DOHH2 (cell line): ENCODE data around the gene RACGAP1.

Source experiments
- H3F3A ChIP-seq: fragments of 200-600 bp; sonication (generic), shearing (Covaris generic); 2 replicates; pipeline ENCODE4 v1.6.0; 2016; ENCODE audit warnings: antibody characterized with exemption, mild to moderate bottlenecking; ENCODE audit not compliant: control insufficient read depth, insufficient read depth
- H3K27ac ChIP-seq: fragments of 200-600 bp; sonication (generic); 2 replicates; pipeline ENCODE4 v1.5.1; 2014; ENCODE audit warnings: low read depth, mild to moderate bottlenecking, low read length, moderate library complexity
- H3K27me3 ChIP-seq: fragments of 200-600 bp; sonication (generic); 2 replicates; pipeline ENCODE4 v1.6.1; 2014; ENCODE audit warnings: mild to moderate bottlenecking, low read length, mixed read lengths; ENCODE audit not compliant: control insufficient read depth
- H3K36me3 ChIP-seq: fragments of 200-600 bp; sonication (generic); 2 replicates; pipeline ENCODE4 v1.6.1; 2014; ENCODE audit warnings: mild to moderate bottlenecking, low read length, moderate library complexity, mixed read lengths; ENCODE audit not compliant: control insufficient read depth
- H3K4me1 ChIP-seq: fragments of 200-600 bp; sonication (generic); 2 replicates; pipeline ENCODE4 v1.6.1; 2014; ENCODE audit warnings: mild to moderate bottlenecking, low read length, mixed read lengths; ENCODE audit not compliant: control insufficient read depth
- H3K4me2 ChIP-seq: fragments of 200-600 bp; sonication (generic); 2 replicates; pipeline ENCODE4 v1.6.0; 2014; ENCODE audit warnings: mild to moderate bottlenecking, low read length, moderate library complexity
- H3K4me3 ChIP-seq: fragments of 200-600 bp; sonication (generic); 2 replicates; pipeline ENCODE4 v1.5.1; 2014; ENCODE audit warnings: mild to moderate bottlenecking, low read length, mixed read lengths
- H3K79me2 ChIP-seq: fragments of 200-600 bp; sonication (generic); 2 replicates; pipeline ENCODE4 v1.6.1; 2014; ENCODE audit warnings: mild to moderate bottlenecking, low read length, mixed read lengths; ENCODE audit not compliant: control insufficient read depth
- H3K9me2 ChIP-seq: fragments of 200-600 bp; sonication (generic); replicated peaks from 2 replicates; pipeline ENCODE4 v1.6.1; 2014; ENCODE audit warnings: mild to moderate bottlenecking, low read length, mixed read lengths; ENCODE audit not compliant: control insufficient read depth
- H3K9me3 ChIP-seq: fragments of 200-600 bp; sonication (generic); 2 replicates; pipeline ENCODE4 v1.6.1; 2014; ENCODE audit warnings: antibody characterized with exemption, low read length, mixed read lengths; ENCODE audit not compliant: control insufficient read depth, insufficient read depth
- H4K20me1 ChIP-seq: fragments of 200-600 bp; sonication (generic); 2 replicates; pipeline ENCODE4 v1.6.0; 2014; ENCODE audit warnings: low read depth, mild to moderate bottlenecking, antibody characterized with exemption, low read length, moderate library complexity; ENCODE audit not compliant: control insufficient read depth, insufficient read depth
- CTCF ChIP-seq: fragments of 200-600 bp; sonication (generic); IDR thresholded peaks from one replicate; pipeline ENCODE4 v1.5.1; 2014; ENCODE audit warnings: antibody characterized with exemption, mild to moderate bottlenecking, low read depth, low read length; ENCODE audit not compliant: poor library complexity, severe bottlenecking
- EZH2phosphoT487 ChIP-seq: fragments of 200-600 bp; sonication (generic); IDR thresholded peaks from 2 replicates; pipeline ENCODE4 v1.6.1; 2017; ENCODE audit warnings: borderline replicate concordance, mild to moderate bottlenecking, antibody characterized with exemption, low read length, moderate library complexity, mixed read lengths

RACGAP1 gene

GRCh38 chr12:49976557-49976956 lies 48.7 kb downstream of the RACGAP1 start:
- no peaks in the 10 kb centered on the region for H3F3A ChIP-seq
- no peaks in the 10 kb centered on the region for H3K9me3 ChIP-seq
- no peak overlapping the region for H3K27ac ChIP-seq
- no peak overlapping the region for H3K4me3 ChIP-seq
- H3K9me2 ChIP-seq = no peaks in the 10 kb centered on the region
- no peaks in the 10 kb centered on the region for H3K4me1 ChIP-seq
- no peaks in the 10 kb centered on the region for H4K20me1 ChIP-seq
- no peaks in the 10 kb centered on the region; the same call in 1 of the 2 replicates for H3K27me3 ChIP-seq
- no peaks in the 10 kb centered on the region for H3K79me2 ChIP-seq
- no peaks in the 10 kb centered on the region for H3K36me3 ChIP-seq
- no peak overlapping the region for H3K4me2 ChIP-seq
- no peak for TF ChIP-seq EZH2phosphoT487

- no peak overlapping the region for H3K4me3 ChIP-seq
Measured at GRCh38 chr12:49975318-49975761, 50.0 kb downstream of the RACGAP1 start.

GRCh38 chr12:49974677-49975317 lies 50.5 kb downstream of the RACGAP1 start:
- Histone ChIP-seq H3F3A (no peaks in the 10 kb centered on the region), H3K4me1 (no peaks in the 10 kb centered on the region), H3K4me3 (no peak overlapping the region), H4K20me1 (no peaks in the 10 kb centered on the region), H3K4me2 (no peak overlapping the region), H3K36me3 (no peaks in the 10 kb centered on the region), H3K9me2 (no peaks in the 10 kb centered on the region), H3K79me2 (no peaks in the 10 kb centered on the region), H3K9me3 (no peaks in the 10 kb centered on the region), H3K27me3 (peaks cover 10% of the 10 kb centered on the region), H3K27ac (no peak overlapping the region)
- TF ChIP-seq CTCF (no peak), EZH2phosphoT487 (no peak)

More at GRCh38 chr12:49975318-49975761, 50.0 kb downstream of the RACGAP1 start:
- Histone ChIP-seq H3F3A (no peaks in the 10 kb centered on the region), H3K4me2 (no peak overlapping the region), H3K79me2 (no peaks in the 10 kb centered on the region), H3K27me3 (peaks cover 5% of the 10 kb centered on the region), H3K4me1 (no peaks in the 10 kb centered on the region), H3K36me3 (no peaks in the 10 kb centered on the region), H4K20me1 (no peaks in the 10 kb centered on the region), H3K27ac (no peak overlapping the region), H3K9me2 (no peaks in the 10 kb centered on the region), H3K9me3 (no peaks in the 10 kb centered on the region)
- no peak for TF ChIP-seq CTCF
- TF ChIP-seq EZH2phosphoT487 = no peak

GRCh38 chr12:49974231-49974675 lies 51.0 kb downstream of the RACGAP1 start:
- H4K20me1 ChIP-seq = no peaks in the 10 kb centered on the region
- no peaks in the 10 kb centered on the region for H3F3A ChIP-seq
- no peak overlapping the region for H3K4me3 ChIP-seq
- H3K79me2 ChIP-seq = no peaks in the 10 kb centered on the region
- H3K27ac ChIP-seq = no peak overlapping the region
- H3K27me3 ChIP-seq = peaks cover 14% of the 10 kb centered on the region
- H3K4me1 ChIP-seq = no peaks in the 10 kb centered on the region
- H3K4me2 ChIP-seq = no peak overlapping the region
- no peaks in the 10 kb centered on the region for H3K36me3 ChIP-seq
- TF ChIP-seq EZH2phosphoT487 (no peak), CTCF (no peak)
- no peaks in the 10 kb centered on the region for H3K9me2 ChIP-seq
- no peaks in the 10 kb centered on the region for H3K9me3 ChIP-seq
